ENCODE results near the gene TTLL10.

DNA sequence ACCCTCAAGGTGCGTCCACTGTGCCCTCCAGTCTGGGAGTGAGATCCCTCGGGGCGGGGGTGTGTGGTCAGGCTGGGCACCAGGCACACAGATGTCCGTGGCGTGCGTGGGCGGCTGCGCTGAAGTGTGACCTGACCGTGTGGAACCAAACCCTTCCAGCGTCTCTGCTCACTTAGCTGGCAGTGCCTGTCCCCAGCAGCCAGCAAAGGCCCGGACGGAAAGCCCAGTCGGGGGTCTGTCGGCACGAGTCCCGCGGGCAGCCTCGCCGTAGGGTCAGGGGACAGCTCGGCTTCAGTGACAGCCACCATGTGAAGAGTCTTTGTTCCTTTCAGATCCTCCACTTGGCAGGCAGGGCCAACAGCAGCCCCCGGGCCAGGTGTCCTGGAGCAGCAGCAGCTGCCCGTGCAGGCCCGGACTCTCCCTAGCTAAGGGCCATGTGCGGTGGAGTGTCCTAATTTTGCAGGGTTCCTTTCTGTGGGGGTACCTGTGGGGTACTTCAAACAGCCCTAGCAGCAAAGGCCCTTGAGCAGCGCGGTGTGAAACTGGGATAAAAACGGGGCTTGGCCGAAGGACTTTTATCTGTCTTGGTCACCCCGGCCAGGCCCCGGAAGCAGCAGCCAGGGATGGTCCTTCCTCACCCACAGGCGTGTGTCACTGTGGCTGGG is 11.6 kb downstream of the TTLL10 start:
- TF ChIP-seq, protein P1, sequence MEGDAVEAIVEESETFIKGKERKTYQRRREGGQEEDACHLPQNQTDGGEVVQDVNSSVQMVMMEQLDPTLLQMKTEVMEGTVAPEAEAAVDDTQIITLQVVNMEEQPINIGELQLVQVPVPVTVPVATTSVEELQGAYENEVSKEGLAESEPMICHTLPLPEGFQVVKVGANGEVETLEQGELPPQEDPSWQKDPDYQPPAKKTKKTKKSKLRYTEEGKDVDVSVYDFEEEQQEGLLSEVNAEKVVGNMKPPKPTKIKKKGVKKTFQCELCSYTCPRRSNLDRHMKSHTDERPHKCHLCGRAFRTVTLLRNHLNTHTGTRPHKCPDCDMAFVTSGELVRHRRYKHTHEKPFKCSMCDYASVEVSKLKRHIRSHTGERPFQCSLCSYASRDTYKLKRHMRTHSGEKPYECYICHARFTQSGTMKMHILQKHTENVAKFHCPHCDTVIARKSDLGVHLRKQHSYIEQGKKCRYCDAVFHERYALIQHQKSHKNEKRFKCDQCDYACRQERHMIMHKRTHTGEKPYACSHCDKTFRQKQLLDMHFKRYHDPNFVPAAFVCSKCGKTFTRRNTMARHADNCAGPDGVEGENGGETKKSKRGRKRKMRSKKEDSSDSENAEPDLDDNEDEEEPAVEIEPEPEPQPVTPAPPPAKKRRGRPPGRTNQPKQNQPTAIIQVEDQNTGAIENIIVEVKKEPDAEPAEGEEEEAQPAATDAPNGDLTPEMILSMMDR (IDR thresholded peaks at IDR 0.05; ENCODE audit: insufficient read depth, low read length), result no peak
- TF ChIP-seq POLR2AphosphoS5 (IDR thresholded peaks at IDR 0.05; ENCODE audit: low read depth), result no peak
- TF ChIP-seq, protein P2, sequence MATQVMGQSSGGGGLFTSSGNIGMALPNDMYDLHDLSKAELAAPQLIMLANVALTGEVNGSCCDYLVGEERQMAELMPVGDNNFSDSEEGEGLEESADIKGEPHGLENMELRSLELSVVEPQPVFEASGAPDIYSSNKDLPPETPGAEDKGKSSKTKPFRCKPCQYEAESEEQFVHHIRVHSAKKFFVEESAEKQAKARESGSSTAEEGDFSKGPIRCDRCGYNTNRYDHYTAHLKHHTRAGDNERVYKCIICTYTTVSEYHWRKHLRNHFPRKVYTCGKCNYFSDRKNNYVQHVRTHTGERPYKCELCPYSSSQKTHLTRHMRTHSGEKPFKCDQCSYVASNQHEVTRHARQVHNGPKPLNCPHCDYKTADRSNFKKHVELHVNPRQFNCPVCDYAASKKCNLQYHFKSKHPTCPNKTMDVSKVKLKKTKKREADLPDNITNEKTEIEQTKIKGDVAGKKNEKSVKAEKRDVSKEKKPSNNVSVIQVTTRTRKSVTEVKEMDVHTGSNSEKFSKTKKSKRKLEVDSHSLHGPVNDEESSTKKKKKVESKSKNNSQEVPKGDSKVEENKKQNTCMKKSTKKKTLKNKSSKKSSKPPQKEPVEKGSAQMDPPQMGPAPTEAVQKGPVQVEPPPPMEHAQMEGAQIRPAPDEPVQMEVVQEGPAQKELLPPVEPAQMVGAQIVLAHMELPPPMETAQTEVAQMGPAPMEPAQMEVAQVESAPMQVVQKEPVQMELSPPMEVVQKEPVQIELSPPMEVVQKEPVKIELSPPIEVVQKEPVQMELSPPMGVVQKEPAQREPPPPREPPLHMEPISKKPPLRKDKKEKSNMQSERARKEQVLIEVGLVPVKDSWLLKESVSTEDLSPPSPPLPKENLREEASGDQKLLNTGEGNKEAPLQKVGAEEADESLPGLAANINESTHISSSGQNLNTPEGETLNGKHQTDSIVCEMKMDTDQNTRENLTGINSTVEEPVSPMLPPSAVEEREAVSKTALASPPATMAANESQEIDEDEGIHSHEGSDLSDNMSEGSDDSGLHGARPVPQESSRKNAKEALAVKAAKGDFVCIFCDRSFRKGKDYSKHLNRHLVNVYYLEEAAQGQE (IDR thresholded peaks at IDR 0.05; ENCODE audit: insufficient replicate concordance, low read depth), result no peak

All from HL-60 (cell line).